Keratinocyte (primary cell): ENCODE results near the gene PGS1.

Source experiments
- EZH2 ChIP-seq: IDR thresholded peaks from one replicate; pipeline ENCODE4 v1.6.1; 2012; ENCODE audit warnings: inconsistent platforms, mild to moderate bottlenecking, low read length, moderate library complexity
- TF ChIP-seq, protein P1 (sequence below), 3 experiments: IDR thresholded peaks in 1 of 3; conservative IDR thresholded peaks in 1 of 3; optimal IDR thresholded peaks in 1 of 3; 2 replicates in 2 of 3; 3 replicates in 1 of 3; pipeline versions ENCODE3 to v1.5.1; 2011; ENCODE audit warnings: low read length in 3 of 3, mild to moderate bottlenecking in 3 of 3, moderate library complexity in 2 of 3, control low read depth in 1 of 3, inconsistent platforms in 1 of 3; ENCODE audit not compliant: insufficient read depth in 2 of 3; ENCODE audit errors: extremely low read depth in 1 of 3

DNA sequence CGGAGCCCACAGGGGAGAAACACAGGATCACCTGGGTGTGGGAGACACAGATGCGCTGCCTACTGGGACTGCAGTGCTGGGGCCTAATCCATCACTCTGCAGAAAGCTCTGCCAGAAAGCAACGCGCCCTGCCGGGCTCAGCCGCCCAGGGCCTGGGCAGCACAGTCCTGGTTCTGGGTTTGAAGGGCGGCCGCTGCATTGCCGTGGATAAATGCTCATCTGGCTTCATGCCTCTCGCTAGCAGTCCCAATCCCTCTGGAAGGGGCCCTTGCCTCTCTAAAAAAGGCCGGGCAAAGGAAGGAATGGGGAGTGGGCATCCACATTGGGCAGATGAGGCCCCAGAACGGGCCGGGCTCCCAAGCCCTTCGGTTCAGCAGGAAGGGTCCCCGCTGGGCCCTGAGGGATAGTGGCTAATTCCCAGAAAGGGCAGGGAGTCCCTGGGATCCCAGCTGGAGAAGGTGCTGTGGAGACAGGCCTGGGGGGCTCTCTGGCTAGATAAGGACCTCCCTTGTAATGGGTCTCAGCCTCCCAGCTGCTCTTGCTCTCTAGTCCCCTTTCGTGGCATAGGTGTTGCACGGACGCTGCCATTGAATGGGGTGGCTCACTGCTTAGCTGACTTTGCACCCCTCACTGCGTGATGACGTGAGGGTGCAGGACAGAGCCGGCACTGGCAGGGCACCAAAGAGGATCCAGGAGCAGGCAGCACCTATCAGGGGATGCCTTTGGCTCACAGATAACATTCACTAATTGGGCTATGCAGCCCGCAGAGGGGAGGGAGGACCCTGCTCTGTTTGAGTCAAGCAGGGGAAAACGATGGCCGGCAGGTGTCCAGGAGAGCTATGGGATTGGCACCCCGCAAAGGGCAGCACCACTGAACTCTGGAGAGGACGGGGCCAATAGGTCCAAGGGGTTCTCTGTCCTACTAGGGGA lies 88.6 kb downstream of the PGS1 start:
- TF ChIP-seq, protein P1, sequence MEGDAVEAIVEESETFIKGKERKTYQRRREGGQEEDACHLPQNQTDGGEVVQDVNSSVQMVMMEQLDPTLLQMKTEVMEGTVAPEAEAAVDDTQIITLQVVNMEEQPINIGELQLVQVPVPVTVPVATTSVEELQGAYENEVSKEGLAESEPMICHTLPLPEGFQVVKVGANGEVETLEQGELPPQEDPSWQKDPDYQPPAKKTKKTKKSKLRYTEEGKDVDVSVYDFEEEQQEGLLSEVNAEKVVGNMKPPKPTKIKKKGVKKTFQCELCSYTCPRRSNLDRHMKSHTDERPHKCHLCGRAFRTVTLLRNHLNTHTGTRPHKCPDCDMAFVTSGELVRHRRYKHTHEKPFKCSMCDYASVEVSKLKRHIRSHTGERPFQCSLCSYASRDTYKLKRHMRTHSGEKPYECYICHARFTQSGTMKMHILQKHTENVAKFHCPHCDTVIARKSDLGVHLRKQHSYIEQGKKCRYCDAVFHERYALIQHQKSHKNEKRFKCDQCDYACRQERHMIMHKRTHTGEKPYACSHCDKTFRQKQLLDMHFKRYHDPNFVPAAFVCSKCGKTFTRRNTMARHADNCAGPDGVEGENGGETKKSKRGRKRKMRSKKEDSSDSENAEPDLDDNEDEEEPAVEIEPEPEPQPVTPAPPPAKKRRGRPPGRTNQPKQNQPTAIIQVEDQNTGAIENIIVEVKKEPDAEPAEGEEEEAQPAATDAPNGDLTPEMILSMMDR (optimal IDR thresholded peaks at IDR 0.05 in 1 of 3, IDR thresholded peaks at IDR 0.05 in 1 of 3, conservative IDR thresholded peaks at IDR 0.05 in 1 of 3; ENCODE audit: extremely low read depth in 1 of 3, insufficient read depth in 2 of 3, low read length in 3 of 3) = no peak
- TF ChIP-seq EZH2 = no peak
